ENCODE measurements around the gene CENPM.

- TF ChIP-seq, protein P1, sequence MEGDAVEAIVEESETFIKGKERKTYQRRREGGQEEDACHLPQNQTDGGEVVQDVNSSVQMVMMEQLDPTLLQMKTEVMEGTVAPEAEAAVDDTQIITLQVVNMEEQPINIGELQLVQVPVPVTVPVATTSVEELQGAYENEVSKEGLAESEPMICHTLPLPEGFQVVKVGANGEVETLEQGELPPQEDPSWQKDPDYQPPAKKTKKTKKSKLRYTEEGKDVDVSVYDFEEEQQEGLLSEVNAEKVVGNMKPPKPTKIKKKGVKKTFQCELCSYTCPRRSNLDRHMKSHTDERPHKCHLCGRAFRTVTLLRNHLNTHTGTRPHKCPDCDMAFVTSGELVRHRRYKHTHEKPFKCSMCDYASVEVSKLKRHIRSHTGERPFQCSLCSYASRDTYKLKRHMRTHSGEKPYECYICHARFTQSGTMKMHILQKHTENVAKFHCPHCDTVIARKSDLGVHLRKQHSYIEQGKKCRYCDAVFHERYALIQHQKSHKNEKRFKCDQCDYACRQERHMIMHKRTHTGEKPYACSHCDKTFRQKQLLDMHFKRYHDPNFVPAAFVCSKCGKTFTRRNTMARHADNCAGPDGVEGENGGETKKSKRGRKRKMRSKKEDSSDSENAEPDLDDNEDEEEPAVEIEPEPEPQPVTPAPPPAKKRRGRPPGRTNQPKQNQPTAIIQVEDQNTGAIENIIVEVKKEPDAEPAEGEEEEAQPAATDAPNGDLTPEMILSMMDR (IDR thresholded peaks at IDR 0.05), result no peak
- no peak for TF ChIP-seq POLR2A (IDR thresholded peaks at IDR 0.05)
Measured at GRCh38 chr22:41995211-41995610, 48.3 kb upstream of the CENPM start.
